DND-41 (cell line): ENCODE data around the gene CCDC102A.

Experiments used
- ATAC-seq: fragments of 200-7000 bp; cut with Tn5 transposase; 3 replicates; pipeline ENCODE4 v1.9.1; 2021; ENCODE audit warnings: low read depth; ENCODE audit not compliant: insufficient read depth
- DNase-seq: peaks from one replicate; pipeline ENCODE4 v3.0.0-alpha.2; 2020
- H2AFZ ChIP-seq: 2 replicates; pipeline ENCODE4 v1.6.0; 2012; ENCODE audit warnings: low read depth, low read length
- H3K27ac ChIP-seq: 2 replicates; pipeline ENCODE4 v1.5.1; 2012; ENCODE audit warnings: low read length, inconsistent platforms
- H3K27me3 ChIP-seq: fragments of 200-600 bp; sonication (generic); 2 replicates; pipeline ENCODE4 v1.6.0; 2012; ENCODE audit warnings: low read length, mild to moderate bottlenecking, inconsistent platforms; ENCODE audit not compliant: insufficient read depth, poor library complexity
- H3K36me3 ChIP-seq: 2 replicates; pipeline ENCODE4 v1.5.1; 2012; ENCODE audit warnings: low read length, inconsistent platforms; ENCODE audit not compliant: insufficient read depth
- H3K4me1 ChIP-seq: 2 replicates; pipeline ENCODE4 v1.5.1; 2012; ENCODE audit warnings: mild to moderate bottlenecking, low read length; ENCODE audit not compliant: insufficient read depth
- H3K4me2 ChIP-seq: 2 replicates; pipeline ENCODE4 v1.6.0; 2012; ENCODE audit warnings: mild to moderate bottlenecking, moderate library complexity, low read length, inconsistent platforms; ENCODE audit not compliant: insufficient read depth
- H3K4me3 ChIP-seq, 2 experiments: fragments of 200-600 bp in 1 of 2; shearing (Covaris generic) in 1 of 2; 2 replicates each; pipeline ENCODE4 v1.5.1; 2012 to 2016; ENCODE audit warnings: inconsistent platforms in 2 of 2, low read length in 2 of 2, mild to moderate bottlenecking in 2 of 2, low read depth in 1 of 2, moderate library complexity in 1 of 2
- H3K79me2 ChIP-seq: 2 replicates; pipeline ENCODE4 v1.6.0; 2012; ENCODE audit warnings: low read length, inconsistent platforms; ENCODE audit not compliant: insufficient read depth
- H3K9ac ChIP-seq: 2 replicates; pipeline ENCODE4 v1.6.0; 2012; ENCODE audit warnings: low read depth, mild to moderate bottlenecking, inconsistent platforms, low read length, moderate library complexity
- H3K9me3 ChIP-seq: 2 replicates; pipeline ENCODE4 v1.5.1; 2012; ENCODE audit warnings: low read length, moderate library complexity, mild to moderate bottlenecking, inconsistent platforms; ENCODE audit not compliant: insufficient read depth, severe bottlenecking
- H4K20me1 ChIP-seq: 2 replicates; pipeline ENCODE4 v1.6.0; 2012; ENCODE audit warnings: low read length; ENCODE audit not compliant: insufficient read depth
- CTCF ChIP-seq: IDR thresholded peaks from 2 replicates; pipeline ENCODE4 v1.5.1; 2012; ENCODE audit warnings: borderline replicate concordance, low read length, moderate library complexity, mild to moderate bottlenecking; ENCODE audit not compliant: poor library complexity, severe bottlenecking; ENCODE audit errors: extremely low read depth
- EZH2 ChIP-seq: IDR thresholded peaks from 3 replicates; pipeline ENCODE4 v1.6.1; 2012; ENCODE audit warnings: borderline replicate concordance, low read depth, mild to moderate bottlenecking, moderate library complexity, low read length, inconsistent platforms; ENCODE audit not compliant: severe bottlenecking

The CCDC102A gene

GRCh38 chr16:57476546-57477410 lies 59.6 kb downstream of the CCDC102A start:
- Histone ChIP-seq H3K36me3 (peaks cover 15% of the 10 kb centered on the region), H3K27me3 (no peaks in the 10 kb centered on the region), H3K9me3 (no peaks in the 10 kb centered on the region), H3K9ac (no peak overlapping the region), H3K79me2 (no peaks in the 10 kb centered on the region), H2AFZ (no peak overlapping the region), H3K4me1 (no peaks in the 10 kb centered on the region), H4K20me1 (peaks cover 3% of the 10 kb centered on the region), H3K4me3 (no peak overlapping the region), H3K27ac (no peak overlapping the region), H3K4me2 (no peak overlapping the region)
- DNase-seq (no peak), ATAC-seq (no peak)
- TF ChIP-seq EZH2 (no peak), CTCF (no peak)

- Histone ChIP-seq H4K20me1 (peaks cover 3% of the 10 kb centered on the region), H3K27ac (no peak overlapping the region), H2AFZ (no peak overlapping the region), H3K4me2 (peak overlapping the region; percentile 35), H3K27me3 (no peaks in the 10 kb centered on the region), H3K36me3 (peaks cover 24% of the 10 kb centered on the region), H3K4me3 (no peak overlapping the region), H3K9me3 (no peaks in the 10 kb centered on the region), H3K79me2 (no peaks in the 10 kb centered on the region), H3K4me1 (no peaks in the 10 kb centered on the region), H3K9ac (no peak overlapping the region)
- TF ChIP-seq CTCF = peak; percentile 65
- TF ChIP-seq EZH2 = no peak
- DNase-seq (peak; percentile 71), ATAC-seq (peak; percentile 88)
Observed at GRCh38 chr16:57475711-57476339, 60.5 kb downstream of the CCDC102A start.

- ATAC-seq = peak; percentile 8; the same call in 2 of the 3 replicates
- no peak overlapping the region for H3K4me3 ChIP-seq
Observed at GRCh38 chr16:57474671-57475661, 61.4 kb downstream of the CCDC102A start.

More at GRCh38 chr16:57474671-57475661, 61.4 kb downstream of the CCDC102A start:
- H3K9ac ChIP-seq = no peak overlapping the region
- no peak overlapping the region for H2AFZ ChIP-seq
- no peaks in the 10 kb centered on the region for H3K9me3 ChIP-seq
- no peak overlapping the region for H3K27ac ChIP-seq
- H3K27me3 ChIP-seq = no peaks in the 10 kb centered on the region
- TF ChIP-seq EZH2 = no peak
- TF ChIP-seq CTCF = no peak
- H4K20me1 ChIP-seq = peaks cover 3% of the 10 kb centered on the region
- no peak for DNase-seq
- H3K36me3 ChIP-seq = peaks cover 32% of the 10 kb centered on the region
- no peaks in the 10 kb centered on the region for H3K79me2 ChIP-seq
- no peaks in the 10 kb centered on the region for H3K4me1 ChIP-seq
- H3K4me2 ChIP-seq = no peak overlapping the region
